Measurements from ENCODE around the gene PODXL. TPM values are rescaled to one million over a fixed set of nuclear protein-coding genes. Genes with fewer than 3 reads are reported as not detected.

The PODXL gene
- total and polyA plus RNA-seq, 4 donors = 1.2 to 3.6 (median 1.6) TPM

- TF ChIP-seq ZBTB33 (IDR thresholded peaks at IDR 0.05) = no peak
- no peak for TF ChIP-seq REST (IDR thresholded peaks at IDR 0.05)
- no peak for TF ChIP-seq JUND (IDR thresholded peaks at IDR 0.05)
- TF ChIP-seq FOXA1 (IDR thresholded peaks at IDR 0.05) = no peak
- no peak for TF ChIP-seq FOXA2 (IDR thresholded peaks at IDR 0.05)
- TF ChIP-seq, protein P1, sequence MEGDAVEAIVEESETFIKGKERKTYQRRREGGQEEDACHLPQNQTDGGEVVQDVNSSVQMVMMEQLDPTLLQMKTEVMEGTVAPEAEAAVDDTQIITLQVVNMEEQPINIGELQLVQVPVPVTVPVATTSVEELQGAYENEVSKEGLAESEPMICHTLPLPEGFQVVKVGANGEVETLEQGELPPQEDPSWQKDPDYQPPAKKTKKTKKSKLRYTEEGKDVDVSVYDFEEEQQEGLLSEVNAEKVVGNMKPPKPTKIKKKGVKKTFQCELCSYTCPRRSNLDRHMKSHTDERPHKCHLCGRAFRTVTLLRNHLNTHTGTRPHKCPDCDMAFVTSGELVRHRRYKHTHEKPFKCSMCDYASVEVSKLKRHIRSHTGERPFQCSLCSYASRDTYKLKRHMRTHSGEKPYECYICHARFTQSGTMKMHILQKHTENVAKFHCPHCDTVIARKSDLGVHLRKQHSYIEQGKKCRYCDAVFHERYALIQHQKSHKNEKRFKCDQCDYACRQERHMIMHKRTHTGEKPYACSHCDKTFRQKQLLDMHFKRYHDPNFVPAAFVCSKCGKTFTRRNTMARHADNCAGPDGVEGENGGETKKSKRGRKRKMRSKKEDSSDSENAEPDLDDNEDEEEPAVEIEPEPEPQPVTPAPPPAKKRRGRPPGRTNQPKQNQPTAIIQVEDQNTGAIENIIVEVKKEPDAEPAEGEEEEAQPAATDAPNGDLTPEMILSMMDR (IDR thresholded peaks at IDR 0.05; ENCODE audit: low read depth, low read length, missing input control) = no peak
- TF ChIP-seq RAD21 (IDR thresholded peaks at IDR 0.05) = no peak
- no peak for TF ChIP-seq RXRA (IDR thresholded peaks at IDR 0.05)
- TF ChIP-seq, protein P2, sequence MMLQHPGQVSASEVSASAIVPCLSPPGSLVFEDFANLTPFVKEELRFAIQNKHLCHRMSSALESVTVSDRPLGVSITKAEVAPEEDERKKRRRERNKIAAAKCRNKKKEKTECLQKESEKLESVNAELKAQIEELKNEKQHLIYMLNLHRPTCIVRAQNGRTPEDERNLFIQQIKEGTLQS (IDR thresholded peaks at IDR 0.05) = no peak
- TF ChIP-seq TAF1 (conservative IDR thresholded peaks at IDR 0.05) = no peak
- no peak for TF ChIP-seq HNF4G (IDR thresholded peaks at IDR 0.05)
- no peak for TF ChIP-seq SP1 (IDR thresholded peaks at IDR 0.05)
- no peak for TF ChIP-seq MAX (IDR thresholded peaks at IDR 0.05)
- TF ChIP-seq NR2F2 (IDR thresholded peaks at IDR 0.05) = no peak
- no peak for TF ChIP-seq EGR1 (IDR thresholded peaks at IDR 0.05; ENCODE audit: low read depth in 2 of 2)
- no peak for TF ChIP-seq HNF4A (conservative IDR thresholded peaks at IDR 0.05)
- no peak for TF ChIP-seq YY1 (IDR thresholded peaks at IDR 0.05)
- TF ChIP-seq GABPA (IDR thresholded peaks at IDR 0.05 in 1 of 2, conservative IDR thresholded peaks at IDR 0.05 in 1 of 2) = no peak
- H3K9ac ChIP-seq (ENCODE audit: low read depth in 1 of 2, low read length in 2 of 2) = no peak overlapping the region
- no peak overlapping the region for H3K27ac ChIP-seq (ENCODE audit: low read depth in 1 of 2, low read length in 2 of 2)
- peaks cover 0 to 1% (median 0%) of the 10 kb centered on the region in 4 donors for H3K36me3 ChIP-seq (ENCODE audit: control insufficient read depth in 4 of 4, insufficient read depth in 3 of 4, low read depth in 1 of 4, low read length in 3 of 4)
- H3K27me3 ChIP-seq (ENCODE audit: control insufficient read depth in 4 of 4, insufficient read depth in 4 of 4, low read length in 3 of 4) = no peaks in the 10 kb centered on the region
- no peak for DNase-seq (ENCODE audit: low spot score)
- WGBS = 96% methylated on average over 1 of the region's 1 CpG
- H3K9me3 ChIP-seq (ENCODE audit: control insufficient read depth in 4 of 4, low read length in 3 of 4) = no peaks in the 10 kb centered on the region
- H3K4me1 ChIP-seq (ENCODE audit: control insufficient read depth in 4 of 4, insufficient read depth in 4 of 4, low read length in 3 of 4) = peaks cover 12 to 38% (median 18%) of the 10 kb centered on the region in 4 donors
- no peak overlapping the region for H3K4me3 ChIP-seq (ENCODE audit: low read depth in 1 of 3, low read length in 3 of 3)
Measured at GRCh38 chr7:131500357-131500756, 56.1 kb downstream of the PODXL start.
